ENCODE results near the gene PHACTR3.
"Not testable (repeated sequence)": the region's sequence is repeated elsewhere in the genome, so short reads cannot be mapped to it uniquely, and the experiment has no call there.

PHACTR3 gene

GRCh38 chr20:59603781-59604541 lies at the start of gene PHACTR3:
TSS of gene PHACTR3 (plus strand) at chr20:59604540. CDS start at chr20:59605015, 475 bp downstream.
- in situ Hi-C loops (cut with MboI; ENCODE audit: low sequenced_read_pairs): no loop called here

GRCh38 chr20:59557733-59558529 lies 46.4 kb upstream of the PHACTR3 start:
- in situ Hi-C loops (cut with MboI; ENCODE audit: low sequenced_read_pairs): not testable (repeated sequence)

GRCh38 chr20:59559024-59559817 lies 45.1 kb upstream of the PHACTR3 start:
- in situ Hi-C loops (cut with MboI; ENCODE audit: low sequenced_read_pairs): no loop called here

DNA sequence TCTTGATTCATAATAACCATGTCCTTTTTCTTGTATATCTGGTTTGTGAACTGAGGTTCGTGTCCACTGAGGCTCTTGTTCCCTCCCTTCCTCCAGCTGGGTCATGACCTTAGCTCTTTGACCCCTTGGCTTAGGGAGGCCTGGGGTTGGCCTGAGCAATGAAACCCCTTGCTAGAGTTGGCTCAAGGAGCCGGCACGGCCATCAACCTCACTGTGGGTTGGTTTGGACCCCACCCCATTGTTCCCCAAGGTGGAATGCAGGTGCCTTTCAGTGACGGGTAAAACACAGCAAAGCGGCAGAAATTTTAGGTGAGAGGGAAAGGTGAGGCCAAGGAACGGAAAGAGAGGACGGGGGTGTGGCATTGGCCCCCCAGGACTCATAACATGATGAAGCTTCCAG lies 44.5 kb upstream of the PHACTR3 start:
- in situ Hi-C loops (cut with MboI; ENCODE audit: low sequenced_read_pairs): no loop called here

DNA sequence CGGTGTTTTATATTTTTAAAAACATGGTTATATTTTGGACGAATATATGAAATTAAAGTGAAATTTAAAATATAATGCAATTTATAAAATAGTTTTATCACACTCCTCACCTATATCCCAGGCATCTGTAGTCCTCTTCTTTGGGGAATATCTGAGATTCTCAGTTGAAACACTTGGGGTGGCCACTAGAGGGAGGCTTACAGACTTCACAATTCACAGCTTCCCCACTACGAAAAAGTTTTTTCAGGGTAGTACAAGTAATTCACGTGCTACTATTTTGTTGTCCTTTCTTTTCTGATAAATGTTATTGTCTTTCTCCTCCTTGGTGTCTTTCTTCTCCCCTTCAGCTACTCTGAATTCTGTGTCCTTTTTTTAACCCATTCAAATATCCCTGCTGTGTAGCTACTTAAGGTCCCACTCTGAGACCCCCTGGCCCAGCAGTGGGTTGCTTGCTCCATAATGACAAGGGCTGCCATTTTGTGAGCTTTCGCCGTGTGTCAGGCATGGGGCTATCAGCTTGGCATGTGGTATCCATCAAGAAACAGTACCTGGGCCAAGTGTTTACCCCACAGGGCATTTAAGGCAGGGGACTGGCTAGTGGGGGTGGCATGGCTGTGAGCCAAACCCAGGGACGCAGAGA lies 43.6 kb upstream of the PHACTR3 start:
- in situ Hi-C loops (cut with MboI; ENCODE audit: low sequenced_read_pairs): no loop called here

GRCh38 chr20:59561228-59561605 lies 43.1 kb upstream of the PHACTR3 start:
- in situ Hi-C loops (cut with MboI; ENCODE audit: low sequenced_read_pairs): no loop called here

DNA sequence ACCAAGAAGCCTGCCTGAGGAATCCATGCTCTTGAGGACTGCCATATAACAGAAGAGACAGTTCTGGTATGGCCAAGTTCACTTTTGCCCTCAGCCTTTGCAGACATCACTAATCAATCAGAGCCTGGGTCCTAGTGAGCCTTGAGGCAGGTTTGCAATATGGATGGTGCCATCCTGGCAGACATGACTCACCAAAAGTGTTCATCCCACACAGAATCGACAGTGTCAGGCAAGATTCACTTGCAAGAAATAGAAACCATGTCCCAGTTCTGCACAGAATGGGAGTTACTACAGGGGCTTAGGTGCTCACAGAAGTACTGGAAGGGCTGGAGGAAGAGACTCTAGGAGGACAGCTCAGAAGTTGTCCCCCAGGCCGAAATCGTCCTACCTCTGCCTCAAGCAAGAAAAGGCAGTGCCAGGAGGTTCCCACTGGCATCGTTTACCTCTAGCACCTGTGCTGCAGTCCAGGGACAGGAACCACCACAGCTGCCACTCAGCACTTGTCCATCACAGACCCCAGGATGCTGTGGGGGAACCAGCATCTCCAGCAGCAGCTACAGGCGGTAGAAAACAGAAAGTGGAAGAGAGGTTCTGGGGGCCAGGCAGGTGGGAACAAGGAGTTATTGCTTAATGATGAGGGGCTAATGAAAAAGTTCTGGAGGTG lies 42.6 kb upstream of the PHACTR3 start:
- in situ Hi-C loops (cut with MboI; ENCODE audit: low sequenced_read_pairs): no loop called here

DNA sequence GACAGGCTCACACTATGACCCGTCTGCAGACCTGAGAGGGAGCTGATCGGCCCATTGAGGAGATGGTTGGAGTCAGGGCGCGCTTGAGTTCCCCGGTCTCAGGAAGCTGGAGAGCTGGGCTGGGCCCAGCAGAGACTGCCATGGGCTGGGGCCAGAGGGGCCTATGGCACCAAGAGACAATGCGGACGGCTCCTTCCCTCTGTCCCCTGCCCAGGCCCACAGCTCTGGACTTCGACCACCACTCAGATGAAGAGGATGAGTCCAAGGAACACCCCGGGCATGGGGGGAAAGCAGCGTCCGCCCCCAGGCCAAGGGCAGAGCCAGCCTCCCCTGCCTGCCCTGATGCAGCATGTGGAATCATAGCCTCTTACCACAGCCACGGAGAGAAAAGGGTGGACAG lies 40.2 kb upstream of the PHACTR3 start:
- in situ Hi-C loops (cut with MboI; ENCODE audit: low sequenced_read_pairs): no loop called here

- in situ Hi-C loops (cut with MboI; ENCODE audit: low sequenced_read_pairs): no loop called here
These were observed 39.4 kb upstream of the PHACTR3 start for GRCh38 chr20:59564943-59565342.

DNA sequence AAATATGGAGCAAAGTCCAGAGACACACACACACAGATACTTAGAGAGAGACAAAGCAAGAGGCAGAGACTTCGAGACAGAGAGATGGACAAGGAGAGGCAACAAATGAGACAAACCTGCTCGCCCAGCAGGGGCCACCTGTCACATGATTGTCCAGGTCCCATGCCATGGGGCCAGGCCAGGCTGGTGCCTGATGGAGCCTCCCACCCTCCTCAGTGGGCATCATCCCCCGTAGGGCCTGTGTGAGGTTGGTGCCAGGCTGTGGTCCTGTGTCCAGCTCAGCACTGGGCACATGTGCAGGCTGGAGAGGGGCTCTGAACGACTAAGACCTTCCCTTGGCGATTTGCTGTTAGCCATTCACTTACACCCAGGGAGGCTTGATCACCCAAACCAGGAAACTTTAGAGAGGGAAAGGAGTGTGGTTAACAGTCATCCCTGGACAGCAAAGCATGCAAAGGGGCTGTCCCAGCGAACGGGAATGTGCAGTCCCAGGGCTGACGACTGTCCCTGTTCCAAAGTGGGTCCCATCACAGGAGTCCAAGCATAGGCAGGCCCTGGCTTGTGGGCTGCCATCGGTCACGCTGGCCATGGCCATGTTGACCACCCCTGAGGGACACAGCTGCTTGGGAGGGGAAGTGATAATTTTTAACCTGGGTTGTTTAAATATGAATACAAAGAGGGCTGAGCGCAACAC lies 38.4 kb upstream of the PHACTR3 start:
- in situ Hi-C loops (cut with MboI; ENCODE audit: low sequenced_read_pairs): no loop called here

GRCh38 chr20:59566631-59567524 lies 37.5 kb upstream of the PHACTR3 start:
- in situ Hi-C loops (cut with MboI; ENCODE audit: low sequenced_read_pairs): no loop called here

- in situ Hi-C loops (cut with MboI; ENCODE audit: low sequenced_read_pairs): no loop called here
These were observed 36.5 kb upstream of the PHACTR3 start for GRCh38 chr20:59567585-59568508.

DNA sequence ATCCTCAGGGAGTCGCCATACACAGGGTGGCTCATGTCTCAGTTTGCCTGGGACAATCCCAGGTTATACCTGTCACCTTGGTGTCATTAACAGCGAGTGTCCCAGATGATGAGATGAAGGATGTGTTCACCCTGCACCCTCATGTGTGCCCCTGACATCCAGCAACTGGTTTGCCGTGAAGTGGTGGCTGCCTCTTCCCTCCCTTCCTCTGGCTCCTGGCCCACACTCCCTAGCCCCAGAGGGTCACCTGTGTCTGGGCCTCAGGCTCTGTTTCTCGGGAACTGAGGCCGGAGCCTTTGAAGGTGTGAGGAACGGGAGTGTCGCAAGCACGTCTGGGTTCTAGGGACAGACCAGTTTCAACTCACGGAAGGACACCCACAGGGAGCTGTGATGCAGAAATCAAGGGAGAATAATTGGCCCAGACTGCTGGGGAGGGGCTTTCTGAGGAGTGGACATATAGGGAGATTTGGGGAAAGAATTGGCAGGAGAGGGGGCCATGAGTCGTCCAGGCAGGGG lies 35.8 kb upstream of the PHACTR3 start:
- in situ Hi-C loops (cut with MboI; ENCODE audit: low sequenced_read_pairs): no loop called here

DNA sequence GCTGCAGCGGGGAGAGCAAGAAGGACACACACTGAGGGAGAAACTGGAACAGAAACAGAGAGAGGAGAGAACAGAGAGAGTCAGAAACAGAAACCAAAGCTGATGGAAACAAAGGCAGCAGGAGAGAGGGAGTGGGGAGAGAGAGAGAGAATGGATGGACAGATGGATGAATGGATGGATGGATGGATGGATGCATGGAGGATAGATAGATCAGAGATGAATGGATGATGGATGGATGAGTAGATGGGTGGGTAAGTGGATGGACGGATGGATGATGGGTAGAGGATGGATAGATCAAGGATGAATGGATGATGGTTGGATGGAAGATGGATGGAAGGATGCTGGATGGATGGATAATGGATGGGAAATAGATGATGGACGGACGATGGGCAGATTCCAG lies 35.0 kb upstream of the PHACTR3 start:
- in situ Hi-C loops (cut with MboI; ENCODE audit: low sequenced_read_pairs): no loop called here

DNA sequence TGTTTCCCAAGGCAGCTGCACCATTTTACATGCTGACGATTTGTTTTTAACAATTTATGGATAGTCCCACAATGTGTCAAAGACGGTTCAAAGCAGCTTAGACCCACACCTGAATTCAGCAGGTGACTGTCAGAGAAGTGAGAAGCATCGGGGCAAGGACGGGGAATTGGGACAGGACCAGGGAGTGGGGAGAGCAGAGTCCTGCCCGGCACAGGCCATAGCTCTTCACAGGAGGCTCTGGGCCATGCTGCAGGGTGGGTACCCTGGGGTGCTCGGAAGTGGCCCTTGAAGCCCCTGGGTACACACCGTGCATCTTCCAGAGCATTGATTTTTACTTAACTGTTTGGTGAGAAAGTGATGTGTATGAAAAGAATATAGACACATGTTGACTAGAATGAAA lies 33.2 kb upstream of the PHACTR3 start:
- in situ Hi-C loops (cut with MboI; ENCODE audit: low sequenced_read_pairs): no loop called here

DNA sequence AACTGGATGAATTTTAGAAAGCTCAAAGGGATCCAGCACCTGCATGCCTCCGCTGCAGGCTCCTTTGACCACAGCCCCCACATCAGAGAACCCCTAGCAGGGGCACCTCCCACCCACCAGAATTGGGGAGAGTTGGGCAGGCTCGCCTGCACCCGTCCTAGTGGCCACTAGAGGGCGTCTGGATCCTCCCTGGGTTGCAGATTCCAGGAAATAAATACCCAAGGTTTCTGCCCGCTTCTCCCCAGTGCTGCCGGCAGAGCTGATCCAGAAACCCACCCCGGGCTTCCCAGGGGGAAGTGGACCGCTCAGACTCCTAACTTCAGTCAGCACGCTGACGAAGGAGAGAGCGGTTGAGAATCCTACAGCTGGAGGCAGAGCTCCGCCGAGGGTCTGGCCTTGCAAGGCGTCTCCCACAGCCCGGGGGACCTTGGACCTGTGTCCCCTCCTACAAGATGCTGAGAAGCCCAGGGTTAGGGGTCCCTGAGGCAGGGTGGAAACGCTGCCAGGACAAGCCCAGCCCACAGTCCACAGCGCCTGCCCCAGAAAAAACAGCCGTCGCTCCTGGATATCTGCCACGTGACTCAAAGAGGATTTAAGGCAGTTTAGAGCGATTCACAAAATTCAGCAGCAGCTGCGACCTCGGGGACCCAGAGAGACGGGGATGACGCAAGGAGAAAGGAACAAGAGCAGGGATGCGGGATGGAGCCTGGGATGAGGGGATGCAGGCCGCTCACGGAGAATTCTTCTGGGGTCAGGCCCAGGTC lies 32.6 kb upstream of the PHACTR3 start:
- in situ Hi-C loops (cut with MboI; ENCODE audit: low sequenced_read_pairs): no loop called here

DNA sequence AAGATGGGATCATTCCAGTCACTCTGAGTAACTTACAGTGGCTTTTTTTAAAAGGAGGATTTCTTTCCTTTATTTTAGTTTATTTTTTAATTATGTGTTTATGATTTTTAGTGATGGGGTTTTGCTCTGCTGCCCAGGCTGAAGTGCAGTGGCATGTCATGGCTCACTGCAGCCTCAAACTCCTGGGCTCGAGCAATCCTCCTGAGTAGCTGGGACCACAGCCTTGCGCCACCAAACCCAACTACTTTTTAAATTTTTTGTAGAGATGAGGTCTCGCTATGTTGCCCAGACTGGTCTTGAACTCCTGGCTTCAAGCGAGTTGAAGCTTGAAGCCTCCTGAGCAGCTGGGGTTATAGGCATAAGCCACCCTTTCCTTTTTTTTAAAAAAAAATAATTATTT lies 31.8 kb upstream of the PHACTR3 start:
- in situ Hi-C loops (cut with MboI; ENCODE audit: low sequenced_read_pairs): no loop called here
